Activated CD8-positive, alpha-beta T cell treated with anti-CD3 and anti-CD28 coated beads for 36 hours (primary cell): ENCODE measurements around the gene ZFAND6. TPM values are rescaled to one million over a fixed set of nuclear protein-coding genes. Genes with fewer than 3 reads are reported as not detected.

Experiments
- ATAC-seq: fragments of 200-7000 bp; cut with Tn5 transposase; one replicate; pipeline ENCODE4 v1.10.0; 2021; ENCODE audit warnings: mild to moderate bottlenecking, moderate library complexity
- CTCF ChIA-PET: fragments of 350-600 bp; sonication (Branson Sonifier 250); formaldehyde crosslinking; loops from one replicate; lab custom pipeline; 2021; ENCODE audit warnings: antibody characterized with exemption; lab: Charles Lee
- POLR2A ChIA-PET: fragments of 350-600 bp; sonication (Branson Sonifier 250); formaldehyde crosslinking; loops from one replicate; lab custom pipeline; 2021; ENCODE audit warnings: antibody characterized with exemption; lab: Charles Lee
- DNase-seq: peaks from one replicate; pipeline ENCODE4 v3.0.0-alpha.2; 2020
- H3K27ac Mint-ChIP-seq: one replicate; pipeline ENCODE4 v1.8.0; 2021; ENCODE audit warnings: mild to moderate bottlenecking, mixed read lengths
- H3K27me3 Mint-ChIP-seq: one replicate; pipeline ENCODE4 v1.8.0; 2021; ENCODE audit warnings: mixed read lengths
- H3K36me3 Mint-ChIP-seq: one replicate; pipeline ENCODE4 v1.8.0; 2021; ENCODE audit warnings: low read depth, mixed read lengths
- H3K4me1 Mint-ChIP-seq: one replicate; pipeline ENCODE4 v1.8.0; 2021; ENCODE audit warnings: low read depth, mixed read lengths
- H3K4me3 Mint-ChIP-seq: one replicate; pipeline ENCODE4 v1.8.0; 2021; ENCODE audit warnings: mild to moderate bottlenecking, moderate library complexity, mixed read lengths
- H3K9me3 Mint-ChIP-seq: one replicate; pipeline ENCODE4 v1.8.0; 2021; ENCODE audit warnings: mixed read lengths
- intact Hi-C: fragments of 100-400 bp; cut with micrococcal nuclease; formaldehyde crosslinking; loops from one replicate; pipeline ENCODE4 v1.10.0; 2022
- total RNA-seq, 2 experiments: library from RNA; stranded (reverse); gene quantifications; one replicate each; pipeline ENCODE4 v1.2.3, GENCODE V29; 2021
- TF ChIP-seq, protein P1 (sequence below): fragments of 200-600 bp; IDR thresholded peaks from one replicate; pipeline ENCODE4 v1.8.0; 2022; ENCODE audit warnings: antibody characterized with exemption, mild to moderate bottlenecking

ZFAND6 gene
- total RNA-seq, 2 experiments from 2014 or later = 29.6 to 30.7 TPM

DNA sequence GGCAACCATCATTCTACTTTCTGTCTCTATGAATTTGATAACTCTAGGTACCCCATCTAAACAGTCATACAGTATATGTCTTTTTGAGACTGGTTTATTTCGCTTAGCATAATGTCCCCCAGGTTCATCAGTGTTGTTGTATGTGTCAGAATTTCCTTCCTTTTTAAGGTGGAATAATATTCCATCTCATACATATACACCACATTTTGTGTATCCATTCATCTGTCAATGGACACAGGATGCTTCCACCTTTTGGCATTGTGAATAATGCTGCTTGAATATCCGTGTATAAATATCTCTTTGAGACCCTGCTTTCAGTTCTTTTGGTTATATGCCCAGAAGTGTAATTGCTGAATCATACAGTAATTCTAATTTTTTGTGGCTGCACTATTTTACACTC is 10.4 kb upstream of the ZFAND6 start:
- ATAC-seq (no peak), DNase-seq (no peak)
- POLR2A ChIA-PET = interaction anchor here (0.6 kb wide), 1 partner anchor 890 kb away, joined by 3 read pairs; no protein-coding TSS in a partner anchor
- H3K9me3 Mint-ChIP-seq = no peaks in the 10 kb centered on the region
- TF ChIP-seq, protein P1, sequence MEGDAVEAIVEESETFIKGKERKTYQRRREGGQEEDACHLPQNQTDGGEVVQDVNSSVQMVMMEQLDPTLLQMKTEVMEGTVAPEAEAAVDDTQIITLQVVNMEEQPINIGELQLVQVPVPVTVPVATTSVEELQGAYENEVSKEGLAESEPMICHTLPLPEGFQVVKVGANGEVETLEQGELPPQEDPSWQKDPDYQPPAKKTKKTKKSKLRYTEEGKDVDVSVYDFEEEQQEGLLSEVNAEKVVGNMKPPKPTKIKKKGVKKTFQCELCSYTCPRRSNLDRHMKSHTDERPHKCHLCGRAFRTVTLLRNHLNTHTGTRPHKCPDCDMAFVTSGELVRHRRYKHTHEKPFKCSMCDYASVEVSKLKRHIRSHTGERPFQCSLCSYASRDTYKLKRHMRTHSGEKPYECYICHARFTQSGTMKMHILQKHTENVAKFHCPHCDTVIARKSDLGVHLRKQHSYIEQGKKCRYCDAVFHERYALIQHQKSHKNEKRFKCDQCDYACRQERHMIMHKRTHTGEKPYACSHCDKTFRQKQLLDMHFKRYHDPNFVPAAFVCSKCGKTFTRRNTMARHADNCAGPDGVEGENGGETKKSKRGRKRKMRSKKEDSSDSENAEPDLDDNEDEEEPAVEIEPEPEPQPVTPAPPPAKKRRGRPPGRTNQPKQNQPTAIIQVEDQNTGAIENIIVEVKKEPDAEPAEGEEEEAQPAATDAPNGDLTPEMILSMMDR = no peak
- H3K4me1 Mint-ChIP-seq = no peaks in the 10 kb centered on the region
- no peak overlapping the region for H3K27ac Mint-ChIP-seq
- intact Hi-C loops = no loop called here
- no peak overlapping the region for H3K4me3 Mint-ChIP-seq
- H3K36me3 Mint-ChIP-seq = no peaks in the 10 kb centered on the region
- CTCF ChIA-PET = no interaction called here
- no peaks in the 10 kb centered on the region for H3K27me3 Mint-ChIP-seq

DNA sequence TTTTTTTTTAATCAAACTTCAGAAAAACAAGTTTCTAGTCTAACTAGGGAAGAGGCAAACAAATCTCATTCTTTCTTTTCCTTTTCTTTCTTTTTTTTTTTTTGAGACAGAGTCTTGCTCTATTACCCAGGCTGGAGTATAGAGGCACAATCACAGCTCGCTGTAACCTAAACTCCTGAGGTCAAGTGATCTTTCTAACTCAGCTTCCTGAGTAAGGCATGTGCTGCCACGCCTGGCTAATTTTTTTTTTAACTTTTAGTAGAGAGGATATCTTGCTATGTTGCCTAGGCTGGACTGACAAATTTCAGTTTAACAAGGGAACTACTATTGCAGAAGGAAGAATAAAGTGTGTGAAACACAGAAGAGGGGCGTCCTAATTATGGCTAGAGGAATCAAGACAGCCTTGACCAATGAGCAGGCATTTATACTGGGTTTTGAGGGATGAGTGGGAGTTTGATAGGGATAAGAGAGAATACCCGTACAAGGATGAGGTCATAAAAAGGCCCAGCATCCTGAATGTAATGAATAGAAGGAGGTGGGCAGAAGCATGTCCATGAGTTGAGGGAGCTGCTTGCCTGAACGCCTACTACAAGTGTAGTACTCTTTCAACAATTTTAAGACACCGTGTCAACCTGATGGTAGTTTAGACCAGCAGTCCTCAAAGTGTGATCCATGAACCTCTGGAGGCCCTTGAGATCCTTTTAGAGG is 6.7 kb upstream of the ZFAND6 start:
- POLR2A ChIA-PET = no interaction called here
- no peaks in the 10 kb centered on the region for H3K27me3 Mint-ChIP-seq
- TF ChIP-seq, protein P1 = no peak
- no peaks in the 10 kb centered on the region for H3K36me3 Mint-ChIP-seq
- DNase-seq = no peak
- no peak overlapping the region for H3K4me3 Mint-ChIP-seq
- CTCF ChIA-PET = no interaction called here
- no peak overlapping the region for H3K27ac Mint-ChIP-seq
- no peaks in the 10 kb centered on the region for H3K9me3 Mint-ChIP-seq
- no peak for ATAC-seq
- peaks cover 4% of the 10 kb centered on the region for H3K4me1 Mint-ChIP-seq
- intact Hi-C loops = no loop called here

DNA sequence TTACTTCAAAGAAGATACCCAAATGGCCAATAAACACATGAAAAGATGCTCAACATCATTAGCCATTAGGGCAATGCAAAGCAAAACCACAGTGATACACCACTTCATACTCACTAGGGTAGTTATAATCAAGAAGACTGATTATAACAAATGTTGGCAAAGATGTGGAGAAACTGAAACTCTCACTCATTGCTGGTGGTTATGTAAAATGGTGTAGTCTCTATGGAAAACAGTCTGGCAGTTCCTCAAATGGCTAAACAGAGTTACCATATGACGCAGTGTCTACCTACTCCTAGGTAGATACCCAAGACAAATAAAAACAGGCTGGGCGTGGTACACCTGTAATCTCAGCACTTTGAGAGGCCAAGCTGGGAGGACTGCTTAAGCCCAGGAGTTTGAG is 3.5 kb upstream of the ZFAND6 start:
- Mint-ChIP-seq H3K9me3 (no peaks in the 10 kb centered on the region), H3K36me3 (no peaks in the 10 kb centered on the region), H3K27ac (no peak overlapping the region), H3K4me1 (peaks cover 6% of the 10 kb centered on the region), H3K27me3 (no peaks in the 10 kb centered on the region), H3K4me3 (no peak overlapping the region)
- TF ChIP-seq, protein P1 = no peak
- intact Hi-C loops = loop anchor here (5.0 kb wide), 1 partner anchor 89 kb away; no protein-coding TSS in a partner anchor
- ATAC-seq (no peak), DNase-seq (no peak)
- ChIA-PET POLR2A (no interaction called here), CTCF (no interaction called here)

DNA sequence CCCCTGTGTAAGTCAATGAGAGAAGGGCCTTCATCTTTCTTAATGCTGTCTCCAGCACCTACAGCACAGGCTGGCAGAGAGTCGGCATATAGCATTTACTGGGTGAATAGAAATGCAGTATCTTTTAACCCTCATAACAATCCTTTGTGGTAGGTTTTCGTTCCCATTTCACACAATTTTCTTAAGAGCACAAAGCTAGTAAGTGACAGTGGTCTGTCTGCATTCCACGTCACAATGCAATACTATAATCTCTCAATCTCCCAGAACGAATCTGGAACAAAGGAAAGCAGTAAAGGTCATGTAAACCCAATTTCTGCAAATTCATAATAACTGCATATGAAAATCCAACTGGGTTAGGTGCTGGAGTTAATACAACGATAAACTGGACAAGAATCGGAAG is 1.4 kb upstream of the ZFAND6 start:
- H3K36me3 Mint-ChIP-seq = no peaks in the 10 kb centered on the region
- TF ChIP-seq, protein P1 = no peak
- H3K4me3 Mint-ChIP-seq = peak overlapping the region; percentile 91
- peaks cover 23% of the 10 kb centered on the region for H3K4me1 Mint-ChIP-seq
- ATAC-seq (no peak), DNase-seq (no peak)
- CTCF ChIA-PET = interaction anchor here (1.4 kb wide), 2 partner anchors 14 to 65 kb away, joined by 3 to 5 read pairs; no protein-coding TSS in a partner anchor
- H3K27me3 Mint-ChIP-seq = no peaks in the 10 kb centered on the region
- no peak overlapping the region for H3K27ac Mint-ChIP-seq
- H3K9me3 Mint-ChIP-seq = no peaks in the 10 kb centered on the region
- intact Hi-C loops = loop anchor here (5.0 kb wide), 1 partner anchor 91 kb away; no protein-coding TSS in a partner anchor
- POLR2A ChIA-PET = no interaction called here

DNA sequence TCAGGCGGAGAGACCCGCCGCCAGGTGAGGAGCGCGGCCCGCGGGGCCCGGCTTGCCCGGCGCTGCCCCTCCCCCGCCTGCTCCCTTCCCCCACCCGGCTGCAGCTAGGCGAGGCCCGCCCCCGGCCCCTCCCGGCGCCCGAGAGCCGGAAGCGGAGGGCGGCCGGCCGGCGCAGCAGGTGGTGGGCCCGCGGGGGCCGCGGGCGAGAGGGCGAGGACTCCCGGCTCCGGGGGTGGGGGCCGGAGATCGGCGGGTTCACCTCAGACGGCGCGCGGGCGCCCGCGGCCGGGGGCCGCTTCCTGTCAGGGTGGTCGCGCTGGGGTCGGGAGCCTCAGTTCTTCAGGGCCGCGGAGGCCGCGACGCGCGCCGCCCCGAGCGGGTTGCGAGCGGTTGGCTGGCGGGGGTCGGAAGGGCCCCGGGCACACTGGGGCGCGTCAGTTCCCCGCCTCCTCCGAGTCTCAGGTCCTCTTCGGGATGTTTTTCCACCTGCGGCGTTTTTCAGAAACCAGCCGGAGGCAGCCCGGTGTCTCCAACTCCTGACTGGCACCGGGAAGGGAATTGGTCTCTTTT is 395 bp downstream of the ZFAND6 start:
- H3K4me1 Mint-ChIP-seq = peaks cover 32% of the 10 kb centered on the region
- TF ChIP-seq, protein P1 = no peak
- H3K9me3 Mint-ChIP-seq = no peaks in the 10 kb centered on the region
- intact Hi-C loops = loop anchor here (5.0 kb wide), 1 partner anchor 93 kb away; no protein-coding TSS in a partner anchor
- ChIA-PET POLR2A (interaction anchor here (0.6 to 2.6 kb wide), 8 partner anchors 12 to 956 kb away, joined by 3 to 12 read pairs (median 5); no protein-coding TSS in a partner anchor), CTCF (interaction anchor here (0.8 to 1.8 kb wide), 4 partner anchors 9 to 97 kb away, joined by 3 to 7 read pairs (median 6); no protein-coding TSS in a partner anchor)
- H3K27ac Mint-ChIP-seq = peak overlapping the region; percentile 92
- ATAC-seq (peak; percentile 74), DNase-seq (peak; percentile 72)
- peak overlapping the region; percentile 91 for H3K4me3 Mint-ChIP-seq
- H3K36me3 Mint-ChIP-seq = no peaks in the 10 kb centered on the region
- no peaks in the 10 kb centered on the region for H3K27me3 Mint-ChIP-seq
